ENCODE measurements around the gene PARVB.

PARVB gene

DNA sequence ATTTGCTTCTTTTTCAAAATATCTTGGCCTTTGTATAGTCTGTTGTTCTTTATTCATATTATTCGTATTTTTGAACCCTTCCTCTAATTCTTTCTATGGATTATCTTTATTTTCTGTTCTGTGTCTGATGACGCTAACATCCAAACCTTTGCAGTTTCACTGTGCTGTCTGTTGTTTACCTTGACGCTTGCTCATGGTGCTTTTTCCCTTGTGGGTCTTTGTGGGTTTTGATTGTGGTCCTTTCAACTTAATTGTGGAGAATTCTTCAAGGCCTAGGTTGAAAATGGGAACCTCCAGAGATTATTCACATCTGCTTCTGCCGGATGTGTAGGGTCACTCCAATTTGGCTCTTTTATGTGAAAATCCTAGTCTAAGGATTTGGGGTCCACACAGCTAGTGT, 191.2 kb downstream of the PARVB start:
- DNase-seq (ENCODE audit: low read depth): no peak
- no peak for TF ChIP-seq MYC (IDR thresholded peaks at IDR 0.05; ENCODE audit: low read depth, low read length)
- TF ChIP-seq CTCF (IDR thresholded peaks at IDR 0.05; ENCODE audit: low read depth, low read length): no peak
- TF ChIP-seq POLR2A (IDR thresholded peaks at IDR 0.05; ENCODE audit: extremely low read depth, insufficient read length): no peak
- TF ChIP-seq, protein P1, sequence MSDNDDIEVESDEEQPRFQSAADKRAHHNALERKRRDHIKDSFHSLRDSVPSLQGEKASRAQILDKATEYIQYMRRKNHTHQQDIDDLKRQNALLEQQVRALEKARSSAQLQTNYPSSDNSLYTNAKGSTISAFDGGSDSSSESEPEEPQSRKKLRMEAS (IDR thresholded peaks at IDR 0.05; ENCODE audit: low read depth, low read length): no peak
- no peak overlapping the region for H3K4me3 ChIP-seq (ENCODE audit: low read depth, low read length)

DNA sequence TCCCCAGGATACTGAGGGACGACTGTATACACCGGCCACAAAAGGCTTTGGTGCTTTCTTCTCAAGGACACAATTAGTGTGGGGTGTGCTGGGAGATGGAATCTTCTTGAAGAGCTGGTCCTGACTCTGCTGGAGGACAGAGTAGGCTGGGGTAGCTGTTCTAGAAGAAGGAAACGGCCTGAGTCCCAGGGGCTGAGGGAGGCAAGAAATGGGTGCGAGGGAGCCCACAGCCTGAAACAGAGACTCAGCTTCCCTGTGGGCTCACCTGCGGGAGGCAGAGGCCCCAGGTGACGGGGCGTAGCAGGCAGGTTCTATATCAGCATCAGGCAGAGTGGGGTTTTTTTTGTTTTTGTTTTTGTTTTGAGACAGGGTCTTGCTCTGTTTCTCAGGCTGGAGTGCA, 193.2 kb downstream of the PARVB start:
- no peak overlapping the region for H3K4me3 ChIP-seq (ENCODE audit: low read depth, low read length)
- TF ChIP-seq, protein P1 (IDR thresholded peaks at IDR 0.05; ENCODE audit: low read depth, low read length): no peak
- TF ChIP-seq CTCF (IDR thresholded peaks at IDR 0.05; ENCODE audit: low read depth, low read length) (no peak), POLR2A (IDR thresholded peaks at IDR 0.05; ENCODE audit: extremely low read depth, insufficient read length) (no peak), MYC (IDR thresholded peaks at IDR 0.05; ENCODE audit: low read depth, low read length) (no peak)
- no peak for DNase-seq (ENCODE audit: low read depth)

DNA sequence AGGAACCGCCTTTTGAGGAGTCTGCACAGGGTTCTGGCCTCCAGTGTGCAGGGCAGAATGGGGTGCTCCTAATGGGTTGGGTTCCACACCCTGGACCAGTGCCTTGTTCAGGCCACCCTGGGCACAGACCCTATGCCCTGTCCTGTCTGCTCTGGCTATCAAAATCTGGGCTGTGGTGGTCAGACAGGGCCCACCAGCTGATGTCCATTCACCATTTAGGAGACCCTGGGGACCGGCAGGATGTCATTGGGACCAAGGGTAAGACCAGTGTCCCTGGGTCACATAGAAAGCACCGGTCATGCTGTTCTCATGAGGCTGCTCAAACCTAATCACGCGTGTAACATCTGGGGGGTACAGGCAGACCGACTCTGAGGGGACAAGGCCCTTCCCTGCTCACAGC, 194.0 kb downstream of the PARVB start:
- no peak for DNase-seq (ENCODE audit: low read depth)
- no peak overlapping the region for H3K4me3 ChIP-seq (ENCODE audit: low read depth, low read length)
- TF ChIP-seq CTCF (IDR thresholded peaks at IDR 0.05; ENCODE audit: low read depth, low read length) (no peak), MYC (IDR thresholded peaks at IDR 0.05; ENCODE audit: low read depth, low read length) (no peak), POLR2A (IDR thresholded peaks at IDR 0.05; ENCODE audit: extremely low read depth, insufficient read length) (no peak)
- TF ChIP-seq, protein P1 (IDR thresholded peaks at IDR 0.05; ENCODE audit: low read depth, low read length): no peak

DNA sequence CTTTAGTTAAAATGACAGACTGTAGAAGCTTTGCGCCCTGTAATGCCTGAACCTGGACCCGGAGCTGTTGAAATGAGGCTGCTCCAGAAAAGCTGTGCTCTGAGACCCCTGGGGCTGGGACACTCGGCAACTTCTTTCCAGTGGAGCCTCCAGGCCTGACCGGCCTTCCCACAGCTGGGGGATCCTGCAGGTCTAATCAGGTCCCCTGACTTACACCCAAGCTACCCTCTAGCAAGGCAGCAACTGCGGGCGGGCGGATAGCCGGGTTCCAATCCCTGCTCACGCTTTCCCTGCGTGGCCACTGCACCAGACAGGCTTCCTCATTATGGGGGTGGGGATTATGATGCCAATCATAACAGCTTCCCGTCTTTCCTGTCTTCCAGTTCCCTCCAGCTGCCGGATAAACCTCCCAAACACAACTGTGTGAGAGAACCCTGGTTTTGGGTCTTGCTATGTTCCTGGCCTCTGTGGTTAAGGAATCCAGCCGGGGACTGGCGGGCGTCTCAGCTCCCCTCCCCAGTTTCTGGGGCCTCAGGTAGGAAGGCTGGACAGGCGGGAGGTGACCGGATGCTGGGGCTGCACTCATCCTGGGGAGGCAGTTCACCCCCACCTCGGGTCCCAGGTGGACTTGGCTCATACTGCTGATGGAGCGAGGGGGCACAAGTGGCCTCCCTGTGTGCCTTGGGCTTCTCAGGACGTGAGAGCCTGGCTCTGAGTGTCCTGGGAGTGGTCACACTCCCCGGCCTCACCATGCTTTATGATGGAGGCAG, 195.2 kb downstream of the PARVB start:
- DNase-seq (ENCODE audit: low read depth): no peak
- H3K4me3 ChIP-seq (ENCODE audit: low read depth, low read length): no peak overlapping the region
- TF ChIP-seq, protein P1 (IDR thresholded peaks at IDR 0.05; ENCODE audit: low read depth, low read length): no peak
- TF ChIP-seq CTCF (IDR thresholded peaks at IDR 0.05; ENCODE audit: low read depth, low read length): no peak

GRCh38 chr22:44220727-44221680, 196.9 kb downstream of the PARVB start:
- DNase-seq (ENCODE audit: low read depth): no peak
- no peak overlapping the region for H3K4me3 ChIP-seq (ENCODE audit: low read depth, low read length)
- no peak for TF ChIP-seq MYC (IDR thresholded peaks at IDR 0.05; ENCODE audit: low read depth, low read length)
- no peak for TF ChIP-seq CTCF (IDR thresholded peaks at IDR 0.05; ENCODE audit: low read depth, low read length)
- no peak for TF ChIP-seq POLR2A (IDR thresholded peaks at IDR 0.05; ENCODE audit: extremely low read depth, insufficient read length)
- TF ChIP-seq, protein P1 (IDR thresholded peaks at IDR 0.05; ENCODE audit: low read depth, low read length): no peak
